Hematopoietic multipotent progenitor cell treated with erythropoietin and hydrocortisone succinate and interleukin-3 and kit ligand, for 8 days (in vitro differentiated cells): ENCODE measurements around the gene KRTAP10-5.
"Not testable (repeated sequence)": the region's sequence is repeated elsewhere in the genome, so short reads cannot be mapped to it uniquely, and the experiment has no call there.

Experiments
- DNase-seq: peaks from one replicate; pipeline ENCODE4 v3.0.0-alpha.2; 2015

Gene KRTAP10-5

GRCh38 chr21:44590311-44590721 lies 9.9 kb upstream of the KRTAP10-5 start:
- no peak for DNase-seq

DNA sequence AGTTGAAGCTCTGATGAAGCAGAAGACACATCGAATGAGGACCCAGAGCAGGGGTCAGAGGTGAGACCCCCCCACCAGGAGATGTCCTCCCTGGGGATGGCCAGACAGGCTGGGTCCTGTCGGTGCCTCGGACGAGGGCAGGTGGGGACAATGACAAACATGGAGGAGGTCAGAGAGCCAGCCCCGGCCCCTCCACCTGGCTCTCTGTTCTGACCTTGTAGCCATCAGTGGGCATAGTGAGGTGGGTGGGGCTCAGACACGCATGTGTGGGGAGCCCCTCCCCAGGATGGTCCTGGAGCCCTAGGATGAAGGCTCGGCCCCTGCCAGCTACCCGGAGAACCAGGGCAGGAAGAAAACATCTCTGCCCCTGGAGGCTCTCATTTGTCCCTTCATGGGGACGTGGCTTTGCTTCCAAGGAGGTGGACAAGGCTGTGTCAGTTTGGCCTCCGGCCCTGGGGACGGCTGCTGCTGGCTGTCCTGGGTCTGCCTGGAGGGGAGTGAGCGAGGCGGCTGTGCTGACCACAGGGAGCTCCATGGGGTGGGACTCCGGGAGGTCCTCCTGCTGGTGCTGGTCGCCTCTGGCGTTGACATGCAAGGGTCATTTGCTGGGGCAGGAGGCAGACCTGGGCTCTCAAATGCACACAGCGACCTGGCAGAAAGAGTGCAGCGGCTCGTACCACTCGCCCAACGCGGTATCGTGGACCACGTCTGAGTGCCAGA lies 9.3 kb upstream of the KRTAP10-5 start:
- DNase-seq = no peak

- DNase-seq = no peak
Observed at GRCh38 chr21:44589094-44589493, 8.7 kb upstream of the KRTAP10-5 start.

- no peak for DNase-seq
Observed at GRCh38 chr21:44585892-44586291, 5.5 kb upstream of the KRTAP10-5 start.

DNA sequence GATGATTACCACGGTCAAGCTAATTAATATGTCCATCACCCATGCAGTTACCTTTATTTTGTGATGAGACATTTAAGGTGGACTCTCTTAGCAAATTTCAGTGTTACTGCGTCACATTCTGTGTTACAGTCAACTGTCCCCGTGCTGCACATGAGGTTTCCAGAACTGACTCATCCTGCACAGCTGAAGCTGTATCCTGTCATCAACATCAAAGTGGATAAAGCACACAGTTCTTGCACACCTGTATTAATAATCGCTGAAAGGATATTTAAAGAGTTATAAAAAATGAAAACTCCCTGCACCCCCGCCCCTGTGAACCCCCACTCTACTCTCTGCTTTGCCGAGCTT lies 3.4 kb upstream of the KRTAP10-5 start:
- no peak for DNase-seq

DNA sequence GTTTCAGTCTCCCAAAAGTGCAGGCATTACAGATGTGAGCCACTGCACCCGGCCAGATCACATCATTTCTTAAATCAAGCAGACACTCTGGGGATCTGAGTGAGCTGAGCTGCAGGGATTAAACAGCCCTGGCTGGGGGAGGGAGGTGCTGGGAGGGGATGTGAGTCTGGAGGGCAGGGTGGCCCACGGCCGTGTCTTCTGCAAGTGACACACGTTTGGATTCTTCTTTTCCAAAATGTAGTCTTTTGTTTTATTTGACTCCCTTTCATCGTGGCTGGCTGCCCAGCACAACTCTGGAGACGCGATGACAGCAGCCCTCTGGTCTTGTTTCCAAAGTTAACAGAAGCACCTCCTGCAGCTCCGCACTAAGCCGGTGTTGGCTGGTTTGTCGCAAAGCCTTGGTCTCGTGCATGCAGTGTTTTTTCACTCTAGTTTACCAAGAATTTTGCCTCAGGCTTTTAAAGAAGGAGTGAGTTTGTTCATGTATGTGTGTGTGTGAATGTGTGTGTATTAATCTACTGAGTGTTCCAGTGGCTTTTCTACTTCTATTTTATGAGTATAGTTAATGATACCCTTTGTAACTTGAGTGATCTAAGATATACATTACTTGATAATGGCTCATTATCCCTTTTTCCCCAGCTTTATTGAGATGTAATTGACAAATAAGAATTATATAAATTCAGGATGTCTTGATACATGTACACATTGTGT lies 2.8 kb upstream of the KRTAP10-5 start:
- no peak for DNase-seq

GRCh38 chr21:44582055-44582454 lies 1.7 kb upstream of the KRTAP10-5 start:
- DNase-seq = no peak

DNA sequence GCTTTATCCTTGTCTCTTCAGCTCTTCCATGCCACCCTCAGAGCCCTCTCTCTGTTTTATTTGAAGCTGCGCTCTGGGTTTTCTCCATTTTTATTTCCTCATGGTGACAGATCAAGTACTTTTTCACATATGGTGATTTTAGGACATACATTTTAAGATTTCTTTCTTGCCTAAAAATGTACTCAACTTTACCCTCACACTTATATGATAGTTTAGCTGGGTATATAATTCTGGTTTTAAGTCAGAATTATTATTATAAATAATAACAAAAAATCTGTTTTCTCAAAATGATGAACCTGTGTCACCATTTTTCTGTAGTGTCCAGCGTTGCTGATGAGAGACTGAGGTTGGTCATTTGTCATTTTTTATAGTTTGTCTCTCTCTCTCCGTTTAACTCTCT lies 754 bp upstream of the KRTAP10-5 start:
- no peak for DNase-seq

DNA sequence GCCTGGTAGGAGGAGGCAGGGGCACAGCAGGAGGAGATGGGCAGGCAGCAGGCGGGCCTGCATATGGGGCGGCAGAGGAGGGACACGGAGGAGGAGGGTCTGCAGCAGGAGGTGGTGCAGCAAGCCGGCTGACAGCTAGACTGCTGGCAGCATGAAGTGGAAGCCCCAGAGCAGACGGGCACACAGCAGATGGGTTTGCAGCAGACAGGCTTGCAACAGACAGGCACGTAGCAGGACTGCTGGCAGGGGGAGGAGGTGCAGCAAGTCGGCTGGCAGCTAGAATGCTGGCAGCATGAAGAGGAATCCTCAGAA lies 615 bp downstream of the KRTAP10-5 start:
- no peak for DNase-seq

- DNase-seq = no peak
Observed at GRCh38 chr21:44579056-44579832, 1.2 kb downstream of the KRTAP10-5 start.

- no peak for DNase-seq
Observed at GRCh38 chr21:44578371-44579055, 1.9 kb downstream of the KRTAP10-5 start.

- no peak for DNase-seq
Observed at GRCh38 chr21:44576025-44576420, 4.4 kb downstream of the KRTAP10-5 start.

DNA sequence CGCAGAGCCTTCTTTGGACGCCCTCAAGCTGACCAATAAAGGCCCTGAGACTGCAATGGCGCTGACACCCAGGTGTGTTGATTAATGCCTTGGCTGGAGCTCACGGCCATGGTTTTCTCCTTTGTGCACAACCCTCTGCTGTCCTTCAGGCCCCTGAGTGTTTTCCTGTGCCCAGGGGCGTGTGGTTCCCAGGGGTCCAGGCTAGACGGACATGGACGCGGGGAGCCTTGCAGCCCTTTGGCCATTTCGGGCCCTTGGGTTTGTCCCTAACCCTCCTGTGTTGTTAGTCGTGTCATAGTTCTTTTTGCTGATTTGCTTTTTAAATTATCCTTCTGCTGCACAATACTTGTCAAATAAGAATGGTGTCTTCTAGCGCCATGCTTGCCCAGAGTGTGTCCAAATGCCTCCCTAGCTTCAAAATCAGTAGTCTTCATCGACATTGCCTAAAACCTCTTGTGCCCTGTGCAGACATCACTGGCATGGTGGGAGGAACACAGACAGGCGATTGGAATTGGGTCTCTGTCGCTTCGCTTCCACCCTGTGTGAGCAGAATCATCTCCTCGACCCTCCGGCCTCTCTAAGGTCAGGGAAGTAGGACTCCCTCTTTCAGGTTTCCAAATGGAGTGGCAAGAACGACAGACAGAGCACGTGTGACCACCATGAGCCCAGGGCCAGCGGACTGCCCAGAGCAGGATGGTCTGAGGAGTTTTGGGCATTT lies 4.9 kb downstream of the KRTAP10-5 start:
- no peak for DNase-seq

GRCh38 chr21:44574457-44575306 lies 5.7 kb downstream of the KRTAP10-5 start:
- DNase-seq = no peak

- DNase-seq = not testable (repeated sequence)
Observed at GRCh38 chr21:44573630-44574456, 6.6 kb downstream of the KRTAP10-5 start, which contains the start of gene KRTAP10-4. KRTAP10-4 (plus strand) TSS chr21:44573729; CDS start chr21:44573759, 30 bp downstream.

- DNase-seq = no peak
Observed at GRCh38 chr21:44572959-44573583, 7.3 kb downstream of the KRTAP10-5 start.

DNA sequence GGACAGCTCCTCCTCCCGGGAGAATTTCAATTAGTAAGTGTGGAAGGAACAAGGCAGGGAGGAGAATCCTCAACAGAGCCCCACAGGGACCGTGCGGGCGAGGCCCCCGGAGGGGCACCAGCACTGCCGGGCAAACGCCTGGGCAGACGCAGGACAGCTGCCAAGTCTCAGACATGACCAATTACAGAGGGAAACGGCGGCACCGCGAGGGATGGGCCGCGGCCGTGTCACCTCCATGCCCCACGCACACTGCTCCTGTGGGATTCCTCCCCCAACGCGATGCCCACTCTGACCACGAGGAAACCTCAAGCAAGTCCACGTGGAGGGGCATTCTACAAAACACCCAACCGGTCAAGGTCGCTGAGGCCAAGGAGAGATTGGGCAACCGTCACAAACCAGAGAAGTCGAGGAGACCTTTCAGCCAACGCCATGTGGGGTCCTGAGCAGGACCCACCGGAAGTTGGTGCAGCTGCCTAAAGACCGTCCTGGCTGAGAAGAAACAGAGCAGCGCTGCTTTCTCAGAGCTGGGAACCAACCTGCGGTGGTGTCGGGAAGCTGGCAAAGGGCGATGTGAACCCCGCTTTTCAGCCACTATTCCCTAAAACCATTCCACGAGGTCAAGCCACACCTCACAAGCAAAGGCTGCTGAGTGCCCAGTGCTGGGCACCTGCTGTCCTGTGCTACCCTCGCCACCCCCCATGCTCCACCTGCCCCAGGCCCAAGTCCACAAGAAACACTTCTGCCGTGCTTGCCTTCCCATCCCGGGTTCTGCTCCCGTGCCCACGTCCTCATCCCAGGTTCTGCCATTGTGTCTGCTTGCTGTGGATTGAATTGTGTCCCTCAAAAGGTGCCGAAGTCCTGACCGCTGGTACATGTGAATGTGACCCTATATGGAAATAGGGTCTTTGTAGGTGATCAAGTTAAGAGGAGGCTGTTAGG lies 8.3 kb downstream of the KRTAP10-5 start:
- DNase-seq = no peak

- no peak for DNase-seq
Observed at GRCh38 chr21:44571296-44571695, 9.1 kb downstream of the KRTAP10-5 start.
